Suprapubic skin (tissue), 4 donors: Measurements from ENCODE around the gene LNPEP. TPM values are rescaled to one million over a fixed set of nuclear protein-coding genes. Genes with fewer than 3 reads are reported as not detected.

Experiments used
- DNase-seq, 2 donors: peaks; one replicate each; pipeline ENCODE4 v3.0.0-alpha.2; 2019; ENCODE audit warnings: low spot score in 2 of 2
- H3K27ac ChIP-seq: fragments of 200-600 bp; sonication (generic); one replicate; pipeline ENCODE4 v1.5.1; 2019
- H3K27me3 ChIP-seq: fragments of 200-600 bp; sonication (generic); one replicate; pipeline ENCODE4 v1.5.1; 2019
- H3K36me3 ChIP-seq: fragments of 200-600 bp; sonication (generic); one replicate; pipeline ENCODE4 v1.5.1; 2019
- H3K4me1 ChIP-seq: fragments of 200-600 bp; sonication (generic); one replicate; pipeline ENCODE4 v1.5.1; 2019
- H3K4me3 ChIP-seq: fragments of 200-600 bp; sonication (generic); one replicate; pipeline ENCODE4 v1.5.1; 2019; ENCODE audit warnings: mild to moderate bottlenecking
- H3K9me3 ChIP-seq: fragments of 200-600 bp; sonication (generic); one replicate; pipeline ENCODE4 v1.5.1; 2019
- EP300 ChIP-seq: sonication (generic); formaldehyde crosslinking; IDR thresholded peaks from one replicate; pipeline ENCODE4 v1.6.1; 2017; ENCODE audit warnings: antibody characterized with exemption
- POLR2A ChIP-seq, 2 donors: fragments of 450-650 bp; IDR thresholded peaks; one replicate each; pipeline ENCODE4 v1.6.1; 2017; ENCODE audit warnings: antibody characterized with exemption in 2 of 2, mild to moderate bottlenecking in 2 of 2, moderate library complexity in 2 of 2
- POLR2AphosphoS5 ChIP-seq, 3 donors: sonication (generic); formaldehyde crosslinking; IDR thresholded peaks; one replicate each; pipeline ENCODE4 v1.6.1; 2017; ENCODE audit warnings: antibody characterized with exemption in 3 of 3
- WGBS: methylation state at CpG from one replicate; pipeline ENCODE4 v1.1.5; 2018; 5-methylcytosine and 5-hydroxymethylcytosine counted together
- total RNA-seq, 4 donors: library from RNA; depleted of rRNA; stranded (reverse); fragments of >200 nt; gene quantifications; one replicate each; pipeline ENCODE4 v1.1.0, GENCODE V29; 2016
- TF ChIP-seq, protein P1 (sequence below), 2 donors: fragments of 200-600 bp in 1 of 2; fragments of 450-650 bp in 1 of 2; sonication (generic) in 1 of 2; IDR thresholded peaks; one replicate each; pipeline ENCODE4 v1.5.1; 2016 to 2019; ENCODE audit warnings: antibody characterized with exemption in 2 of 2, mild to moderate bottlenecking in 1 of 2, moderate library complexity in 1 of 2

The LNPEP gene
- total RNA-seq, 4 donors from 2014 or later, result 43.7 to 107 (median 69.9) TPM

DNA sequence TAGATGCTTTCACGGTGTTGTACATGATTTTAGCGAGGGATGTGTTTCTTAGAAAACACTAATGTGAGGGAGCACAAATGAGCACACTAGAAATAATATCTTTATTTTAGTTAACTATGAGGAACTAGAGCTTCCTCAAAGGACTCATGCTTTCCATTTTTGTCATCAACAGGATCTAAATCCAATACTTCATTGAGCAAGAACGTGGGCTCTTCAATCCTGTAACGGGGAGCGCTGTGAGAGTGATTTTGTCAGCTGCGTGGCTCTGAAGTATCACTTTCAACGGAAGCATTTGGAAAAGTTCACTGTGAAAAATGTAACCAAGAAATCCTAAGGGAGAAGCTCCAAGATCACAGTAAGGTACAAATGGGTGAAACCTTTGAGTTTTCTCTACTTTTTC lies 113.3 kb downstream of the LNPEP start:
- no peak for DNase-seq
- Histone ChIP-seq H3K9me3 (no peaks in the 10 kb centered on the region), H3K27ac (no peak overlapping the region), H3K4me3 (no peak overlapping the region), H3K36me3 (no peaks in the 10 kb centered on the region), H3K27me3 (no peaks in the 10 kb centered on the region), H3K4me1 (no peaks in the 10 kb centered on the region)
- no peak for TF ChIP-seq POLR2AphosphoS5 (IDR thresholded peaks at IDR 0.05)
- no peak for TF ChIP-seq POLR2A (IDR thresholded peaks at IDR 0.05)
- TF ChIP-seq EP300, result no peak
- TF ChIP-seq, protein P1, sequence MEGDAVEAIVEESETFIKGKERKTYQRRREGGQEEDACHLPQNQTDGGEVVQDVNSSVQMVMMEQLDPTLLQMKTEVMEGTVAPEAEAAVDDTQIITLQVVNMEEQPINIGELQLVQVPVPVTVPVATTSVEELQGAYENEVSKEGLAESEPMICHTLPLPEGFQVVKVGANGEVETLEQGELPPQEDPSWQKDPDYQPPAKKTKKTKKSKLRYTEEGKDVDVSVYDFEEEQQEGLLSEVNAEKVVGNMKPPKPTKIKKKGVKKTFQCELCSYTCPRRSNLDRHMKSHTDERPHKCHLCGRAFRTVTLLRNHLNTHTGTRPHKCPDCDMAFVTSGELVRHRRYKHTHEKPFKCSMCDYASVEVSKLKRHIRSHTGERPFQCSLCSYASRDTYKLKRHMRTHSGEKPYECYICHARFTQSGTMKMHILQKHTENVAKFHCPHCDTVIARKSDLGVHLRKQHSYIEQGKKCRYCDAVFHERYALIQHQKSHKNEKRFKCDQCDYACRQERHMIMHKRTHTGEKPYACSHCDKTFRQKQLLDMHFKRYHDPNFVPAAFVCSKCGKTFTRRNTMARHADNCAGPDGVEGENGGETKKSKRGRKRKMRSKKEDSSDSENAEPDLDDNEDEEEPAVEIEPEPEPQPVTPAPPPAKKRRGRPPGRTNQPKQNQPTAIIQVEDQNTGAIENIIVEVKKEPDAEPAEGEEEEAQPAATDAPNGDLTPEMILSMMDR (IDR thresholded peaks at IDR 0.05), result no peak
- WGBS, result 87% methylated on average over 7 of the region's 7 CpGs

- no peaks in the 10 kb centered on the region for H3K36me3 ChIP-seq
- no peaks in the 10 kb centered on the region for H3K27me3 ChIP-seq
- TF ChIP-seq EP300, result no peak
- TF ChIP-seq, protein P1 (IDR thresholded peaks at IDR 0.05), result no peak
- no peak for TF ChIP-seq POLR2A (IDR thresholded peaks at IDR 0.05)
- no peak for TF ChIP-seq POLR2AphosphoS5 (IDR thresholded peaks at IDR 0.05)
- peaks cover 6% of the 10 kb centered on the region for H3K9me3 ChIP-seq
- no peaks in the 10 kb centered on the region for H3K4me1 ChIP-seq
- H3K27ac ChIP-seq, result no peak overlapping the region
- H3K4me3 ChIP-seq, result no peak overlapping the region
- WGBS, result 96% methylated on average over 1 of the region's 1 CpG
- DNase-seq, result no peak
Observed at GRCh38 chr5:97056263-97056662, 120.4 kb downstream of the LNPEP start.

DNA sequence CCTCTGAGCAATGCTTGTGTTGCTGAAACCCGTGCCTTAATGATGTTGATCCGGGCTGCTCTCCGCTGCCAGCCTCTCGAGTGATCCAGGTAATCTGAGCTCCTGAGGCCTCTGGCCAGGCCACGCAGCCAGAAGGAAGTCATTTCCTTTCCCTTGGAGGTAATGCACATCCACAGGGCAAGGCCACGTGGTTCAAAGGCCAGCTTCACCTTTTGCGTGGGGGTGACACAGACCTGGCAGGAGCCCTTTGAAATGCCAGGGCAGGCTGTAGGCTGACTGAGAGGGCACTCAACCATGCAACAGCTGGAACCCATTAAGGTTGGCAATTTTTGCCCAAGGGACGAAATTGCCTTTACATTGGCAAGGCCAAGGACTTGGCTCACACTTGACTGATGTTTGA lies 126.2 kb downstream of the LNPEP start:
- TF ChIP-seq POLR2AphosphoS5 (IDR thresholded peaks at IDR 0.05) (no peak), POLR2A (IDR thresholded peaks at IDR 0.05) (no peak), EP300 (no peak)
- TF ChIP-seq, protein P1 (IDR thresholded peaks at IDR 0.05), result no peak
- Histone ChIP-seq H3K27ac (no peak overlapping the region), H3K4me3 (no peak overlapping the region), H3K4me1 (no peaks in the 10 kb centered on the region), H3K9me3 (peaks cover 6% of the 10 kb centered on the region), H3K27me3 (no peaks in the 10 kb centered on the region), H3K36me3 (no peaks in the 10 kb centered on the region)
- WGBS, result 74% methylated on average over 7 of the region's 8 CpGs
- no peak for DNase-seq

DNA sequence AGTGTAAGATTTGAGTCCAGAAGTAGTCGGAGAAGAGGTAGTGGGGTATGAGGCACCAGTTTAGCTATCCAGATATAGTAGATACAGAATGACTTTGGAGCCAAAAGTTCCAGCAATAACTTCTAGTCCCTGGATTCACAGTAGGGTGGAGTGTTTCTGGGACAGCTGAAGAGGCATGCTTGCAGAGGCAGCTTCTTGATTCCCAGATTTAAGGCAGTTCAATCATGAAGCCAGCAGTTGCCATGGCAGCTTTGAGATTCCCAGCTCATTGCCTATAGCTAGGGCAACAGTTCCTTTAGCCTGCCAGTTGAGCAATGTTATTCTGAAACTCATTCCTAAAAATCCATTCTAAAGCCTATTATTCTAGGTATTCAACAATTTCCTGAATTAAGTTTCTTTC lies 127.4 kb downstream of the LNPEP start:
- no peak overlapping the region for H3K27ac ChIP-seq
- WGBS, result 82% methylated on average over 1 of the region's 1 CpG
- H3K27me3 ChIP-seq, result no peaks in the 10 kb centered on the region
- TF ChIP-seq, protein P1 (IDR thresholded peaks at IDR 0.05), result no peak
- no peak for TF ChIP-seq EP300
- TF ChIP-seq POLR2A (IDR thresholded peaks at IDR 0.05), result no peak
- no peak for TF ChIP-seq POLR2AphosphoS5 (IDR thresholded peaks at IDR 0.05)
- peaks cover 6% of the 10 kb centered on the region for H3K9me3 ChIP-seq
- H3K36me3 ChIP-seq, result no peaks in the 10 kb centered on the region
- no peak for DNase-seq
- H3K4me3 ChIP-seq, result no peak overlapping the region
- H3K4me1 ChIP-seq, result no peaks in the 10 kb centered on the region

GRCh38 chr5:97065475-97065874 lies 129.6 kb downstream of the LNPEP start:
- Histone ChIP-seq H3K4me3 (no peak overlapping the region), H3K27me3 (no peaks in the 10 kb centered on the region), H3K4me1 (no peaks in the 10 kb centered on the region), H3K36me3 (no peaks in the 10 kb centered on the region), H3K9me3 (no peaks in the 10 kb centered on the region), H3K27ac (no peak overlapping the region)
- 34% methylated on average over 2 of the region's 2 CpGs for WGBS
- DNase-seq, result no peak
- no peak for TF ChIP-seq POLR2A (IDR thresholded peaks at IDR 0.05)
- TF ChIP-seq, protein P1 (IDR thresholded peaks at IDR 0.05), result no peak
- no peak for TF ChIP-seq POLR2AphosphoS5 (IDR thresholded peaks at IDR 0.05)
- TF ChIP-seq EP300, result no peak
